ENCODE data around the gene ZSWIM1.

DNA sequence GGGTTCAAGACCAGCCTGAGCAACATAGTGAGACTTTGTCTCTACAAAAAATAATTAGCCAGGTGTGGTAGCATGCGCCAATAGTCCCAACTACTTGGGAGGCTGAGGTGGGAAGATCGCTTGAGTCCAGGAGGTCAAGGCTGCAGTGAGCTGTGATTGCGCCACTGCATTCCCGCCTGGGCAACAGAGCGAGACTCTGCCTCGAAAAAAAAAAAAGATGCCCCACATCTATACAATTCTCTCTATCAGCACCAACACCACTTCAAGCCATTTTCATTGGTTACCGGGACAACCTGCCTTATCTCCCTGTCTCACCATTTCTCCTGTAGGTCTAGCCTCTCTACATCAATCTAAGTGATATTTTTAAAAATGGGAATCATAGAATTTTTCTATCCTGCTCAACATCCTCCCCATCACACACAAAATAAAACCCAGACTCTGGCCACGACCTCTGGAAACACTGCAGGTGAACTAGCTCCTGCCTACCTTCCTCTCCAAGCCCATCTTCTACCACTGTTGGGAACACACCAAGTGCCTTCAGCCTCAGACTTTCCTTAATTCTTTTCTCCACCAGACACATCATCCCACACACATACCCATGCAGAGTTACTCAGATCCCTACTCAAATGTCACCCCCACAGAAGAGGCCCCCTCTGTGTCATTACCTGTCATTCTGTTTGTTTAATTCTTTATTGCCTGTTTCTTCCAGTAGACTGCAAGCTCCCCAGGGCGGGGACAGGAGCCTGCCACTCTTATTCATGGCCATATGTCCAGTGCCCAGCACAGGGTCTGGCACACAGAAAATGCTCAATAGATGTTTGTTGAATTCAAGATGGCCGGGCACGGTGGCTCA lies 40.5 kb downstream of the ZSWIM1 start:
- no peak for TF ChIP-seq CTCF (IDR thresholded peaks at IDR 0.05; ENCODE audit: borderline replicate concordance, extremely low read depth, low read length, poor library complexity, severe bottlenecking)
- TF ChIP-seq EZH2 (IDR thresholded peaks at IDR 0.05; ENCODE audit: borderline replicate concordance, low read depth, low read length, severe bottlenecking), result no peak
